ENCODE data around the gene GARS1. TPM values are rescaled to one million over a fixed set of nuclear protein-coding genes. Genes with fewer than 3 reads are reported as not detected.
"Not testable (repeated sequence)": the region's sequence is repeated elsewhere in the genome, so short reads cannot be mapped to it uniquely, and the experiment has no call there.

Gene GARS1
- total and polyA plus RNA-seq, 2 donors (not counting 1 experiment from before 2014, with no cell fraction given) = 322 to 669 TPM

DNA sequence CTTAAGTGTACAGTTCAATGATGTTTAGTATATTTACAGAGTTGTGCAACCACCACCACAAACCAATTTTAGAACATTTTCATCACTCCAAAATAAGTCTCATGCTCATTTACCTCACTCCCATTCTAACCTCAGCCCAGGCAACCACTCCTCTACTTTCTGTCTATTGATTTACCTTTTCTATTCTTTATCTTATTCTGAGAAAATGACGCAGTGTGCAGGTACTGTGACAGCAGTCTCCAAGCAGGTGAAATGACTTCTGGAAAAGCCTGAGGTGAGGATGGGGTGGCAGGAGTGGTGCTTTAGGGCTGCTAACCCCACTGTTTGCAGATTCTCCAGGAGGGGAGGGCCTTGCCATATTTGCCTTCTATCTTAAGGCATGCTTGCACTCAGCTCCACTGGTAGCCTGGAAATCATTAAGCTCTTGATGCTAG, 39.5 kb downstream of the GARS1 start:
- Histone ChIP-seq H3K27ac (ENCODE audit: insufficient read depth, low read length) (no peak overlapping the region), H3K4me1 (ENCODE audit: control insufficient read depth, extremely low read depth, insufficient read depth, low read length) (no peaks in the 10 kb centered on the region), H3K27me3 (ENCODE audit: control insufficient read depth, insufficient read depth, low read length) (no peaks in the 10 kb centered on the region), H3K79me2 (ENCODE audit: control insufficient read depth, insufficient read depth, low read length) (no peaks in the 10 kb centered on the region), H3K9me3 (ENCODE audit: control insufficient read depth, insufficient read depth, low read depth, low read length) (no peaks in the 10 kb centered on the region), H4K20me1 (ENCODE audit: control insufficient read depth, extremely low read depth, insufficient read depth, low read length) (no peaks in the 10 kb centered on the region), H3K9ac (ENCODE audit: insufficient read depth, low read length) (no peak overlapping the region), H2AFZ (ENCODE audit: low read length) (no peak overlapping the region), H3K36me3 (ENCODE audit: control insufficient read depth, insufficient read depth, low read length) (peaks cover 20% of the 10 kb centered on the region), H3K4me2 (ENCODE audit: extremely low read depth, insufficient read depth, low read length) (no peak overlapping the region), H3K4me3 (replicated peaks in 1 of 4; ENCODE audit: control extremely low read depth in 1 of 4, insufficient read depth in 1 of 4, low read depth in 3 of 4, low read length in 4 of 4) (no peak overlapping the region)
- no peak for DNase-seq (ENCODE audit: low read depth in 2 of 2)
- no peak for TF ChIP-seq EZH2 (IDR thresholded peaks at IDR 0.05; ENCODE audit: low read length, missing control alignments)
- TF ChIP-seq, protein P1, sequence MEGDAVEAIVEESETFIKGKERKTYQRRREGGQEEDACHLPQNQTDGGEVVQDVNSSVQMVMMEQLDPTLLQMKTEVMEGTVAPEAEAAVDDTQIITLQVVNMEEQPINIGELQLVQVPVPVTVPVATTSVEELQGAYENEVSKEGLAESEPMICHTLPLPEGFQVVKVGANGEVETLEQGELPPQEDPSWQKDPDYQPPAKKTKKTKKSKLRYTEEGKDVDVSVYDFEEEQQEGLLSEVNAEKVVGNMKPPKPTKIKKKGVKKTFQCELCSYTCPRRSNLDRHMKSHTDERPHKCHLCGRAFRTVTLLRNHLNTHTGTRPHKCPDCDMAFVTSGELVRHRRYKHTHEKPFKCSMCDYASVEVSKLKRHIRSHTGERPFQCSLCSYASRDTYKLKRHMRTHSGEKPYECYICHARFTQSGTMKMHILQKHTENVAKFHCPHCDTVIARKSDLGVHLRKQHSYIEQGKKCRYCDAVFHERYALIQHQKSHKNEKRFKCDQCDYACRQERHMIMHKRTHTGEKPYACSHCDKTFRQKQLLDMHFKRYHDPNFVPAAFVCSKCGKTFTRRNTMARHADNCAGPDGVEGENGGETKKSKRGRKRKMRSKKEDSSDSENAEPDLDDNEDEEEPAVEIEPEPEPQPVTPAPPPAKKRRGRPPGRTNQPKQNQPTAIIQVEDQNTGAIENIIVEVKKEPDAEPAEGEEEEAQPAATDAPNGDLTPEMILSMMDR (conservative IDR thresholded peaks at IDR 0.05 in 1 of 2, IDR thresholded peaks at IDR 0.05 in 1 of 2; ENCODE audit: low read depth in 1 of 2, low read length in 2 of 2) = no peak

DNA sequence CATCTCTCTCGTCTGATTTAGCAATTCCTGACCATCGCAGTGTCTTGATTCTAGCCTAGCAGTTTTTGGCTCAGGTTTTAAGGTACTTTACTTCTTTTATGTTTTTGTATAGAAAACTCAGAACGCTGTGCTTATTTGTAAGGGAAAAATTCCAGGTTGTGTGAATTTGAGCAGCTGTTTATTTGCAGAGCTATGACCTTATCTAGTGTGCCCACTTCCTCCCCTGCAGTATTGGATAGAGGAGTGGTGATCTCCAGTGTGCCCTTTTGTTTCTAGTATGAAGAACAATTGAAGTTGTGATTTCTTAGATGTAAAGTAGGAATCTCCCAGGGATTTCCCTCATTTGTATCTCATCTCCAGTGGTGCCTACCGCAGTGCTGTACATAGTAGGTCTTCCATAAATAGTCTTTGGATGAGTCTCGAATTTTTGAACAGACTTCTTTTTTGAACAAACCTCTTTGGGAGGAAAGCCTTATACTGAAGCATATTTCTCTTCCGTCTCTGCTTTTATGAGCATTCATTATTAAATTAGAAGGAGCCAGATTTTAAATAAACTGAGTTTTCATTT, 40.0 kb downstream of the GARS1 start:
- Histone ChIP-seq H3K27me3 (ENCODE audit: control insufficient read depth, insufficient read depth, low read length) (no peaks in the 10 kb centered on the region), H3K79me2 (ENCODE audit: control insufficient read depth, insufficient read depth, low read length) (no peaks in the 10 kb centered on the region), H3K4me1 (ENCODE audit: control insufficient read depth, extremely low read depth, insufficient read depth, low read length) (no peaks in the 10 kb centered on the region), H3K4me2 (ENCODE audit: extremely low read depth, insufficient read depth, low read length) (no peak overlapping the region), H3K4me3 (replicated peaks in 1 of 4; ENCODE audit: control extremely low read depth in 1 of 4, insufficient read depth in 1 of 4, low read depth in 3 of 4, low read length in 4 of 4) (no peak overlapping the region), H3K36me3 (ENCODE audit: control insufficient read depth, insufficient read depth, low read length) (peaks cover 20% of the 10 kb centered on the region), H3K9ac (ENCODE audit: insufficient read depth, low read length) (no peak overlapping the region), H4K20me1 (ENCODE audit: control insufficient read depth, extremely low read depth, insufficient read depth, low read length) (no peaks in the 10 kb centered on the region), H3K27ac (ENCODE audit: insufficient read depth, low read length) (no peak overlapping the region), H2AFZ (ENCODE audit: low read length) (no peak overlapping the region), H3K9me3 (ENCODE audit: control insufficient read depth, insufficient read depth, low read depth, low read length) (no peaks in the 10 kb centered on the region)
- TF ChIP-seq, protein P1 (conservative IDR thresholded peaks at IDR 0.05 in 1 of 2, IDR thresholded peaks at IDR 0.05 in 1 of 2; ENCODE audit: low read depth in 1 of 2, low read length in 2 of 2) = no peak
- no peak for TF ChIP-seq EZH2 (IDR thresholded peaks at IDR 0.05; ENCODE audit: low read length, missing control alignments)
- DNase-seq (ENCODE audit: low read depth in 2 of 2) = no peak

DNA sequence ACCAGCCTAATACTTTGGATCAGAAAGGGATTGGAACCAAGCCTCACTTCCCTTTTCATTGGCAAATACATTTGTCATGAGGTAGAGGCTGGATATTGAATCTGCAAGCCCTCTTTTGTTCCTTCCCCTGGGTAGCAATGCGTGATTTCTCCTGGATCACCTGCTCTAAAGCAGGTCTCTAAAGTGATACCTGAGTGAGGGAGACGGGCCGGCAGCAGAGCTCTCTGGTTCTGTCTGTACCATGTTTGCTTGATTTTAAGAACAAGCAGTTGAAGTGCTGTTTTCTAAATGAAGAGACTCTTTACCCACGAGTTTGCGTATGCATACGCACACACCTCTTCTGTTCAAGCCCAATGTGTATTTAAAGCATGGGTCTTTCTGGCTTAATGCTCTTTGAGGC, 41.1 kb downstream of the GARS1 start:
- Histone ChIP-seq H3K27ac (ENCODE audit: insufficient read depth, low read length) (no peak overlapping the region), H3K27me3 (ENCODE audit: control insufficient read depth, insufficient read depth, low read length) (no peaks in the 10 kb centered on the region), H3K4me1 (ENCODE audit: control insufficient read depth, extremely low read depth, insufficient read depth, low read length) (no peaks in the 10 kb centered on the region), H3K36me3 (ENCODE audit: control insufficient read depth, insufficient read depth, low read length) (peaks cover 20% of the 10 kb centered on the region), H3K4me3 (replicated peaks in 1 of 4; ENCODE audit: control extremely low read depth in 1 of 4, insufficient read depth in 1 of 4, low read depth in 3 of 4, low read length in 4 of 4) (no peak overlapping the region), H4K20me1 (ENCODE audit: control insufficient read depth, extremely low read depth, insufficient read depth, low read length) (no peaks in the 10 kb centered on the region), H3K9me3 (ENCODE audit: control insufficient read depth, insufficient read depth, low read depth, low read length) (no peaks in the 10 kb centered on the region), H3K4me2 (ENCODE audit: extremely low read depth, insufficient read depth, low read length) (no peak overlapping the region), H3K9ac (ENCODE audit: insufficient read depth, low read length) (no peak overlapping the region), H2AFZ (ENCODE audit: low read length) (no peak overlapping the region), H3K79me2 (ENCODE audit: control insufficient read depth, insufficient read depth, low read length) (no peaks in the 10 kb centered on the region)
- TF ChIP-seq EZH2 (IDR thresholded peaks at IDR 0.05; ENCODE audit: low read length, missing control alignments) = no peak
- TF ChIP-seq, protein P1 (conservative IDR thresholded peaks at IDR 0.05 in 1 of 2, IDR thresholded peaks at IDR 0.05 in 1 of 2; ENCODE audit: low read depth in 1 of 2, low read length in 2 of 2) = no peak
- DNase-seq (ENCODE audit: low read depth in 2 of 2) = no peak

DNA sequence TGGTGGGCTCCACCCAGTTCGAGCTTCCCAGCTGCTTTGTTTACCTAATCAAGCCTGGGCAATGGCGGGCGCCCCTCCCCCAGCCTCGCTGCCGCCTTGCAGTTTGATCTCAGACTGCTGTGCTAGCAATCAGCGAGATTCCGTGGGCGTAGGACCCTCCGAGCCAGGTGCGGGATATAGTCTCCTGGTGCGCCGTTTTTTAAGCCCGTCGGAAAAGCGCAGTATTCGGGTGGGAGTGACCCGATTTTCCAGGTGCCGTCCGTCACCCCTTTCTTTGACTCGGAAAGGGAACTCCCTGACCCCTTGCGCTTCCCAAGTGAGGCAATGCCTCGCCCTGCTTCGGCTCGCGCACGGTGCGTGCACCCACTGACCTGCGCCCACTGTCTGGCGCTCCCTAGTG, 47.6 kb downstream of the GARS1 start:
- not testable (repeated sequence) for H3K27ac ChIP-seq (ENCODE audit: insufficient read depth, low read length); H3K4me3 ChIP-seq (replicated peaks in 1 of 4; ENCODE audit: control extremely low read depth in 1 of 4, insufficient read depth in 1 of 4, low read depth in 3 of 4, low read length in 4 of 4); DNase-seq (ENCODE audit: low read depth in 2 of 2); H3K4me2 ChIP-seq (ENCODE audit: extremely low read depth, insufficient read depth, low read length); H3K79me2 ChIP-seq (ENCODE audit: control insufficient read depth, insufficient read depth, low read length); H3K36me3 ChIP-seq (ENCODE audit: control insufficient read depth, insufficient read depth, low read length); H2AFZ ChIP-seq (ENCODE audit: low read length); H4K20me1 ChIP-seq (ENCODE audit: control insufficient read depth, extremely low read depth, insufficient read depth, low read length); H3K27me3 ChIP-seq (ENCODE audit: control insufficient read depth, insufficient read depth, low read length); H3K4me1 ChIP-seq (ENCODE audit: control insufficient read depth, extremely low read depth, insufficient read depth, low read length); H3K9me3 ChIP-seq (ENCODE audit: control insufficient read depth, insufficient read depth, low read depth, low read length); H3K9ac ChIP-seq (ENCODE audit: insufficient read depth, low read length)

All from fibroblast of lung (primary cell).